ENCODE results near the gene ZFYVE16. TPM values are rescaled to one million over a fixed set of nuclear protein-coding genes. Genes with fewer than 3 reads are reported as not detected.

Gene ZFYVE16
- total RNA-seq, 1 donor from 2014 or later, result 113 TPM

DNA sequence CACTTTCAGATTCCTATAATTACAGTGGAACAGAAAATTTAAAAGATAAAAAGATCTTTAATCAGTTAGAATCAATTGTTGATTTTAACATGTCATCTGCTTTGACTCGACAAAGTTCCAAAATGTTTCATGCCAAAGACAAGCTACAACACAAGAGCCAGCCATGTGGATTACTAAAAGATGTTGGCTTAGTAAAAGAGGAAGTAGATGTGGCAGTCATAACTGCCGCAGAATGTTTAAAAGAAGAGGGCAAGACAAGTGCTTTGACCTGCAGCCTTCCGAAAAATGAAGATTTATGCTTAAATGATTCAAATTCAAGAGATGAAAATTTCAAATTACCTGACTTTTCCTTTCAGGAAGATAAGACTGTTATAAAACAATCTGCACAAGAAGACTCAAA lies 29.5 kb downstream of the ZFYVE16 start:
- Mint-ChIP-seq H3K4me3 (no peak overlapping the region), H3K27ac (no peak overlapping the region), H3K9me3 (peaks cover 10% of the 10 kb centered on the region), H3K27me3 (ENCODE audit: insufficient read depth, low read depth) (peaks cover 3% of the 10 kb centered on the region), H3K4me1 (no peaks in the 10 kb centered on the region), H3K36me3 (peaks cover 60% of the 10 kb centered on the region)
- Histone ChIP-seq H2AFZ (replicated peaks) (no peak overlapping the region), H3K9me3 (ENCODE audit: low read depth) (no peaks in the 10 kb centered on the region), H3K4me1 (no peaks in the 10 kb centered on the region), H3F3A (ENCODE audit: low read depth) (no peaks in the 10 kb centered on the region), H3K79me2 (ENCODE audit: low read depth) (no peaks in the 10 kb centered on the region), H4K20me1 (ENCODE audit: low read depth) (peaks cover 5% of the 10 kb centered on the region), H3K4me2 (no peak overlapping the region), H3K36me3 (peaks cover 25% of the 10 kb centered on the region), H3K4me3 (no peak overlapping the region), H3K9ac (no peak overlapping the region), H3K27me3 (no peaks in the 10 kb centered on the region), H3K27ac (no peak overlapping the region)
- no peak for TF ChIP-seq EZH2 (IDR thresholded peaks at IDR 0.05)
- no peak for DNase-seq (ENCODE audit: low spot score)

DNA sequence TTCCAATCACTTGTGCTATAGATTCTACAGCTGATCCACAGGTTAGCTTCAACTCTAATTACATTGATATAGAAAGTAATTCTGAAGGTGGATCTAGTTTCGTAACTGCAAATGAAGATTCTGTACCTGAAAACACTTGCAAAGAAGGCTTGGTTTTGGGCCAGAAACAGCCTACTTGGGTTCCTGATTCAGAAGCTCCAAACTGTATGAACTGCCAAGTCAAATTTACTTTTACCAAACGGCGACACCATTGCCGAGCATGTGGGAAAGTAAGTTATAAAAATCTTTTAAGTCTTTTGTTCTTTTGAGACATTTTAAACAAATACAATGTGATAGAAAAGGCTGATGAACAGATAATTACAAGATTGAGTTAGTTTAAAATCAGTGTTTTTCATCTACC lies 30.9 kb downstream of the ZFYVE16 start:
- no peak overlapping the region for H3K27ac Mint-ChIP-seq
- no peak overlapping the region for H3K27ac ChIP-seq
- no peak overlapping the region for H3K4me3 ChIP-seq
- no peaks in the 10 kb centered on the region for H3K4me1 ChIP-seq
- H3K36me3 ChIP-seq, result peaks cover 28% of the 10 kb centered on the region
- no peak for DNase-seq (ENCODE audit: low spot score)
- H3F3A ChIP-seq (ENCODE audit: low read depth), result no peaks in the 10 kb centered on the region
- no peak overlapping the region for H3K4me2 ChIP-seq
- TF ChIP-seq EZH2phosphoT487 (IDR thresholded peaks at IDR 0.05) (no peak), EZH2 (IDR thresholded peaks at IDR 0.05) (no peak)
- TF ChIP-seq, protein P1, sequence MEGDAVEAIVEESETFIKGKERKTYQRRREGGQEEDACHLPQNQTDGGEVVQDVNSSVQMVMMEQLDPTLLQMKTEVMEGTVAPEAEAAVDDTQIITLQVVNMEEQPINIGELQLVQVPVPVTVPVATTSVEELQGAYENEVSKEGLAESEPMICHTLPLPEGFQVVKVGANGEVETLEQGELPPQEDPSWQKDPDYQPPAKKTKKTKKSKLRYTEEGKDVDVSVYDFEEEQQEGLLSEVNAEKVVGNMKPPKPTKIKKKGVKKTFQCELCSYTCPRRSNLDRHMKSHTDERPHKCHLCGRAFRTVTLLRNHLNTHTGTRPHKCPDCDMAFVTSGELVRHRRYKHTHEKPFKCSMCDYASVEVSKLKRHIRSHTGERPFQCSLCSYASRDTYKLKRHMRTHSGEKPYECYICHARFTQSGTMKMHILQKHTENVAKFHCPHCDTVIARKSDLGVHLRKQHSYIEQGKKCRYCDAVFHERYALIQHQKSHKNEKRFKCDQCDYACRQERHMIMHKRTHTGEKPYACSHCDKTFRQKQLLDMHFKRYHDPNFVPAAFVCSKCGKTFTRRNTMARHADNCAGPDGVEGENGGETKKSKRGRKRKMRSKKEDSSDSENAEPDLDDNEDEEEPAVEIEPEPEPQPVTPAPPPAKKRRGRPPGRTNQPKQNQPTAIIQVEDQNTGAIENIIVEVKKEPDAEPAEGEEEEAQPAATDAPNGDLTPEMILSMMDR (IDR thresholded peaks at IDR 0.05), result no peak
- peaks cover 3% of the 10 kb centered on the region for H3K27me3 Mint-ChIP-seq (ENCODE audit: insufficient read depth, low read depth)
- H4K20me1 ChIP-seq (ENCODE audit: low read depth), result peaks cover 5% of the 10 kb centered on the region
- H3K9ac ChIP-seq, result no peak overlapping the region
- H3K4me1 Mint-ChIP-seq, result no peaks in the 10 kb centered on the region
- H3K79me2 ChIP-seq (ENCODE audit: low read depth), result no peaks in the 10 kb centered on the region
- no peaks in the 10 kb centered on the region for H3K27me3 ChIP-seq
- H2AFZ ChIP-seq (replicated peaks), result no peak overlapping the region
- H3K9me3 Mint-ChIP-seq, result peaks cover 3% of the 10 kb centered on the region
- H3K4me3 Mint-ChIP-seq, result no peak overlapping the region
- no peaks in the 10 kb centered on the region for H3K9me3 ChIP-seq (ENCODE audit: low read depth)
- peaks cover 58% of the 10 kb centered on the region for H3K36me3 Mint-ChIP-seq

DNA sequence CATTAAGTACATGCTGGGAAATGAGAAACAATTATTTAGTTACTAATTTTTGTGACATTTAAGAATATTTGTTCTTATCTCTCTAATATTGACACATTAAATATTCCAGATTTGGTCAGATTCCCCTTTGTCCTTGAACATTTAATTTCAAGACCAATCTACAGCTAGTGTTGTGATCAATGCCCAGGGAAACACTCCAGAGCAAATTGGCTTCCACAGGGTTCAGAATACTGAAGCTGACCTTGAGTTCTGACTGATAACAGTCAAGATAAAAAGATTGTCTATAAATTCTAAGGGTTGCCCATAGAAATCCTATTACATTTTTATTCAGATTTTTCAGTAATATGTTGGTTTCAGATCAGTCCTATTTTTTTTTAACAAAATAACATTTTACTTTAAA lies 31.3 kb downstream of the ZFYVE16 start:
- Histone ChIP-seq H3K36me3 (peaks cover 31% of the 10 kb centered on the region), H3K27me3 (no peaks in the 10 kb centered on the region), H3K4me1 (no peaks in the 10 kb centered on the region), H3K9me3 (ENCODE audit: low read depth) (no peaks in the 10 kb centered on the region), H3K4me3 (no peak overlapping the region), H3F3A (ENCODE audit: low read depth) (no peaks in the 10 kb centered on the region), H2AFZ (replicated peaks) (no peak overlapping the region), H3K27ac (no peak overlapping the region), H3K4me2 (no peak overlapping the region), H4K20me1 (ENCODE audit: low read depth) (peaks cover 5% of the 10 kb centered on the region), H3K79me2 (ENCODE audit: low read depth) (no peaks in the 10 kb centered on the region), H3K9ac (no peak overlapping the region)
- DNase-seq (ENCODE audit: low spot score), result no peak
- peaks cover 55% of the 10 kb centered on the region for H3K36me3 Mint-ChIP-seq
- H3K27me3 Mint-ChIP-seq (ENCODE audit: insufficient read depth, low read depth), result peaks cover 3% of the 10 kb centered on the region
- no peaks in the 10 kb centered on the region for H3K4me1 Mint-ChIP-seq
- H3K4me3 Mint-ChIP-seq, result no peak overlapping the region
- H3K9me3 Mint-ChIP-seq, result peaks cover 3% of the 10 kb centered on the region
- TF ChIP-seq EZH2 (IDR thresholded peaks at IDR 0.05) (no peak), EZH2phosphoT487 (IDR thresholded peaks at IDR 0.05) (no peak)
- TF ChIP-seq, protein P1 (IDR thresholded peaks at IDR 0.05), result no peak
- no peak overlapping the region for H3K27ac Mint-ChIP-seq

DNA sequence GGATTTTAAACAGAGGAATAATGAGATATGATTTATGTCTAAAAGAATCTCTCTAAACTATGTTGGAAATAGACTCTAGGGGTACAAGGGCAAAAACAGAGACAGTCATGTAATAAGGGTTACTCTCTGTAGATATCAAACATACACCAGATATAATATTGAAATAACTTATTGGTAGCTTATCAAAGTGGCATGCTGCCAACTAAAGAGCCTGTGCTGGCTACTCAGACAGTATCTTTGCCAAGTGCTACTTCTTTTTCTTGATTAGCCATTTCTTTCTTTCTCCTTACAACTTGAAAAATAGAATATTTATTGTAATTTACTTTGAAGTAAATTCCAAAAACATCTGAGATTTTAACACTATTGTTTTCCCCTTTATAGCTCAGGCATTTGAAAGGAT lies 34.9 kb downstream of the ZFYVE16 start:
- H3K27ac Mint-ChIP-seq, result no peak overlapping the region
- no peaks in the 10 kb centered on the region for H3K9me3 Mint-ChIP-seq
- H4K20me1 ChIP-seq (ENCODE audit: low read depth), result peaks cover 5% of the 10 kb centered on the region
- H3K9ac ChIP-seq, result no peak overlapping the region
- peaks cover 36% of the 10 kb centered on the region for H3K36me3 Mint-ChIP-seq
- no peaks in the 10 kb centered on the region for H3F3A ChIP-seq (ENCODE audit: low read depth)
- no peaks in the 10 kb centered on the region for H3K27me3 Mint-ChIP-seq (ENCODE audit: insufficient read depth, low read depth)
- H3K4me1 Mint-ChIP-seq, result no peaks in the 10 kb centered on the region
- H3K79me2 ChIP-seq (ENCODE audit: low read depth), result no peaks in the 10 kb centered on the region
- no peak overlapping the region for H3K4me2 ChIP-seq
- no peaks in the 10 kb centered on the region for H3K9me3 ChIP-seq (ENCODE audit: low read depth)
- H3K4me3 ChIP-seq, result no peak overlapping the region
- DNase-seq (ENCODE audit: low spot score), result no peak
- no peaks in the 10 kb centered on the region for H3K27me3 ChIP-seq
- H3K27ac ChIP-seq, result peak overlapping the region; percentile 42
- H3K4me3 Mint-ChIP-seq, result no peak overlapping the region
- peaks cover 21% of the 10 kb centered on the region for H3K36me3 ChIP-seq
- no peak overlapping the region for H2AFZ ChIP-seq (replicated peaks)
- no peaks in the 10 kb centered on the region for H3K4me1 ChIP-seq
- TF ChIP-seq EZH2phosphoT487 (IDR thresholded peaks at IDR 0.05) (no peak), EZH2 (IDR thresholded peaks at IDR 0.05) (no peak)
- TF ChIP-seq, protein P1 (IDR thresholded peaks at IDR 0.05), result no peak

Data from neural progenitor cell (in vitro differentiated cells).